CD14-positive monocyte (primary cell): ENCODE measurements around the gene RSPRY1. TPM values are rescaled to one million over a fixed set of nuclear protein-coding genes. Genes with fewer than 3 reads are reported as not detected.

Experiments used
- DNase-seq, 3 donors: peaks; one replicate each; pipeline ENCODE4 v3.0.0-alpha.2; 2011 to 2022
- H2AFZ ChIP-seq: 2 replicates; pipeline ENCODE4 v1.6.0; 2012; ENCODE audit warnings: mild to moderate bottlenecking, low read depth, low read length, inconsistent platforms; ENCODE audit not compliant: insufficient read depth, poor library complexity, severe bottlenecking
- H3K27ac ChIP-seq, 2 donors: 1 replicate in 1 of 2; 2 replicates in 1 of 2; pipeline ENCODE4 v1.5.1; 2012 to 2013; ENCODE audit warnings: low read length in 2 of 2, control low read depth in 1 of 2, inconsistent platforms in 1 of 2, low read depth in 1 of 2, mild to moderate bottlenecking in 1 of 2
- H3K27me3 ChIP-seq, 2 donors: one replicate each; pipeline versions ENCODE4 v1.6.0 to v1.6.1; 2011 to 2013; ENCODE audit warnings: low read length in 2 of 2; ENCODE audit not compliant: control insufficient read depth in 2 of 2, insufficient read depth in 2 of 2
- H3K36me3 ChIP-seq, 2 donors: replicated peaks in 1 of 2; 1 replicate in 1 of 2; 2 replicates in 1 of 2; pipeline versions ENCODE4 v1.5.1 to v1.6.1; 2012 to 2013; ENCODE audit warnings: low read length in 2 of 2, control low read depth in 1 of 2, inconsistent platforms in 1 of 2, mild to moderate bottlenecking in 1 of 2; ENCODE audit not compliant: insufficient read depth in 2 of 2, control insufficient read depth in 1 of 2
- H3K4me1 ChIP-seq, 2 donors: 1 replicate in 1 of 2; 2 replicates in 1 of 2; pipeline versions ENCODE4 v1.5.1 to v1.6.1; 2012 to 2013; ENCODE audit warnings: low read length in 2 of 2, control low read depth in 1 of 2, inconsistent platforms in 1 of 2, mild to moderate bottlenecking in 1 of 2, moderate library complexity in 1 of 2; ENCODE audit not compliant: insufficient read depth in 2 of 2, control insufficient read depth in 1 of 2
- H3K4me2 ChIP-seq: replicated peaks from 2 replicates; pipeline ENCODE3; 2012; ENCODE audit warnings: low read length, moderate library complexity, mild to moderate bottlenecking; ENCODE audit not compliant: poor library complexity, severe bottlenecking; ENCODE audit errors: extremely low read depth
- H3K4me3 ChIP-seq, 3 experiments: fragments of 200-600 bp in 1 of 3; sonication (generic) in 1 of 3; replicated peaks in 1 of 3; 1 replicate in 2 of 3; 2 replicates in 1 of 3; pipeline ENCODE4 v1.5.1; 2011 to 2013; ENCODE audit warnings: low read length in 3 of 3, mild to moderate bottlenecking in 3 of 3, control low read depth in 2 of 3, low read depth in 2 of 3, inconsistent platforms in 1 of 3, moderate library complexity in 1 of 3
- H3K79me2 ChIP-seq: 2 replicates; pipeline ENCODE4 v1.6.0; 2012; ENCODE audit warnings: mild to moderate bottlenecking, control low read depth, inconsistent platforms, low read length, moderate library complexity; ENCODE audit not compliant: insufficient read depth
- H3K9ac ChIP-seq: 2 replicates; pipeline ENCODE4 v1.6.0; 2017; ENCODE audit warnings: low read length, mild to moderate bottlenecking; ENCODE audit not compliant: insufficient read depth, poor library complexity, severe bottlenecking
- H3K9me3 ChIP-seq, 2 donors: replicated peaks in 1 of 2; 1 replicate in 1 of 2; 2 replicates in 1 of 2; pipeline versions ENCODE4 v1.5.1 to v1.6.1; 2012 to 2013; ENCODE audit warnings: low read length in 2 of 2, control low read depth in 1 of 2; ENCODE audit not compliant: control insufficient read depth in 1 of 2, insufficient read depth in 1 of 2
- H4K20me1 ChIP-seq: 2 replicates; pipeline ENCODE4 v1.6.0; 2012; ENCODE audit warnings: mild to moderate bottlenecking, low read length, control low read depth, moderate library complexity; ENCODE audit not compliant: insufficient read depth
- H3K27ac Mint-ChIP-seq, 7 donors: one replicate each; pipeline ENCODE4 v1.8.0; 2020; ENCODE audit warnings: mild to moderate bottlenecking in 7 of 7, mixed read lengths in 7 of 7, moderate library complexity in 6 of 7, inconsistent platforms in 2 of 7
- H3K27me3 Mint-ChIP-seq, 3 donors: one replicate each; pipeline ENCODE4 v1.8.0; 2021 to 2022; ENCODE audit warnings: low read depth in 3 of 3, mild to moderate bottlenecking in 3 of 3, mixed read lengths in 3 of 3, moderate library complexity in 3 of 3, inconsistent platforms in 1 of 3
- H3K36me3 Mint-ChIP-seq, 2 donors: one replicate each; pipeline ENCODE4 v1.8.0; 2020; ENCODE audit warnings: mixed read lengths in 2 of 2, inconsistent platforms in 1 of 2, mild to moderate bottlenecking in 1 of 2
- H3K4me1 Mint-ChIP-seq: one replicate; pipeline ENCODE4 v1.8.0; 2020; ENCODE audit warnings: mild to moderate bottlenecking, mixed read lengths
- H3K4me3 Mint-ChIP-seq, 2 donors: one replicate each; pipeline ENCODE4 v1.8.0; 2020; ENCODE audit warnings: mild to moderate bottlenecking in 2 of 2, mixed read lengths in 2 of 2, moderate library complexity in 1 of 2
- H3K9me3 Mint-ChIP-seq, 7 donors: one replicate each; pipeline ENCODE4 v1.8.0; 2020 to 2022; ENCODE audit warnings: mixed read lengths in 7 of 7, mild to moderate bottlenecking in 6 of 7, moderate library complexity in 6 of 7, inconsistent platforms in 2 of 7
- CTCF ChIP-seq: fragments of 200-600 bp; IDR thresholded peaks from one replicate; pipeline ENCODE4 v1.8.0; 2022; ENCODE audit warnings: antibody characterized with exemption, mild to moderate bottlenecking
- WGBS: methylation state at CpG from one replicate; pipeline ENCODE4 v1.1.5; 2013; ENCODE audit warnings: missing lambda C conversion rate; ENCODE audit not compliant: insufficient coverage; 5-methylcytosine and 5-hydroxymethylcytosine counted together
- intact Hi-C, 2 donors: fragments of 100-400 bp; cut with micrococcal nuclease; formaldehyde crosslinking; loops; one replicate each; pipeline versions ENCODE4 v1.15.0 to v1.15.1; 2023
- polyA plus RNA-seq, 3 donors: library from polyadenylated mRNA; depleted of rRNA in 1 of 3; unstranded in 2 of 3; stranded (reverse) in 1 of 3; fragments of 300-500 nt in 2 of 3; fragments of >200 nt in 1 of 3; fragmentation: Illumina TruSeq in 2 of 3; gene quantifications; 1 replicate in 2 of 3; 2 replicates in 1 of 3; pipeline ENCODE4 v1.2.3, GENCODE V29; 2012 to 2021

Gene RSPRY1
- polyA plus RNA-seq, 3 donors = 15.7 to 28.3 (median 21.3) TPM

GRCh38 chr16:57178196-57178595 is 7.9 kb upstream of the RSPRY1 start:
- Histone ChIP-seq H3K79me2 (peaks cover 68% of the 10 kb centered on the region), H3K9ac (no peak overlapping the region), H4K20me1 (peaks cover 38% of the 10 kb centered on the region), H3K9me3 (no peaks in the 10 kb centered on the region), H3K4me1 (no peaks in the 10 kb centered on the region), H3K4me3 (no peak overlapping the region), H3K4me2 (no peak overlapping the region), H3K27ac (no peak overlapping the region), H3K36me3 (peaks cover 16 to 65% of the 10 kb centered on the region in 2 donors), H3K27me3 (no peaks in the 10 kb centered on the region), H2AFZ (no peak overlapping the region)
- WGBS = no CpG with 5 or more reads among the region's 3 CpGs
- TF ChIP-seq CTCF = no peak
- intact Hi-C loops = no loop called here
- H3K27me3 Mint-ChIP-seq = peaks cover 0 to 1% (median 0%) of the 10 kb centered on the region in 3 donors
- H3K4me1 Mint-ChIP-seq = peaks cover 2% of the 10 kb centered on the region
- DNase-seq = no peak
- H3K9me3 Mint-ChIP-seq = no peaks in the 10 kb centered on the region
- H3K4me3 Mint-ChIP-seq = no peak overlapping the region
- peaks cover 22 to 42% of the 10 kb centered on the region in 2 donors for H3K36me3 Mint-ChIP-seq
- peak overlapping the region in 1 of 7 donors; percentile 2 for H3K27ac Mint-ChIP-seq

GRCh38 chr16:57178793-57179212 is 7.3 kb upstream of the RSPRY1 start:
- Histone ChIP-seq H3K9me3 (no peaks in the 10 kb centered on the region), H3K9ac (no peak overlapping the region), H4K20me1 (peaks cover 38% of the 10 kb centered on the region), H3K4me3 (no peak overlapping the region), H3K79me2 (peaks cover 74% of the 10 kb centered on the region), H2AFZ (no peak overlapping the region), H3K27me3 (no peaks in the 10 kb centered on the region), H3K4me1 (no peaks in the 10 kb centered on the region), H3K4me2 (no peak overlapping the region), H3K36me3 (peaks cover 10 to 59% of the 10 kb centered on the region in 2 donors), H3K27ac (no peak overlapping the region)
- peaks cover 4% of the 10 kb centered on the region for H3K4me1 Mint-ChIP-seq
- WGBS = 100% methylated on average over 1 of the region's 4 CpGs
- H3K4me3 Mint-ChIP-seq = no peak overlapping the region
- peaks cover 16 to 36% of the 10 kb centered on the region in 2 donors for H3K36me3 Mint-ChIP-seq
- no peak overlapping the region for H3K27ac Mint-ChIP-seq
- no peaks in the 10 kb centered on the region for H3K9me3 Mint-ChIP-seq
- H3K27me3 Mint-ChIP-seq = no peaks in the 10 kb centered on the region
- intact Hi-C loops = no loop called here
- DNase-seq = no peak
- TF ChIP-seq CTCF = no peak
